Measurements from ENCODE around the gene CCR6. TPM values are rescaled to one million over a fixed set of nuclear protein-coding genes. Genes with fewer than 3 reads are reported as not detected.

The CCR6 gene
- total and polyA plus RNA-seq, 4 donors = 0.16 to 0.39 (median 0.32) TPM

DNA sequence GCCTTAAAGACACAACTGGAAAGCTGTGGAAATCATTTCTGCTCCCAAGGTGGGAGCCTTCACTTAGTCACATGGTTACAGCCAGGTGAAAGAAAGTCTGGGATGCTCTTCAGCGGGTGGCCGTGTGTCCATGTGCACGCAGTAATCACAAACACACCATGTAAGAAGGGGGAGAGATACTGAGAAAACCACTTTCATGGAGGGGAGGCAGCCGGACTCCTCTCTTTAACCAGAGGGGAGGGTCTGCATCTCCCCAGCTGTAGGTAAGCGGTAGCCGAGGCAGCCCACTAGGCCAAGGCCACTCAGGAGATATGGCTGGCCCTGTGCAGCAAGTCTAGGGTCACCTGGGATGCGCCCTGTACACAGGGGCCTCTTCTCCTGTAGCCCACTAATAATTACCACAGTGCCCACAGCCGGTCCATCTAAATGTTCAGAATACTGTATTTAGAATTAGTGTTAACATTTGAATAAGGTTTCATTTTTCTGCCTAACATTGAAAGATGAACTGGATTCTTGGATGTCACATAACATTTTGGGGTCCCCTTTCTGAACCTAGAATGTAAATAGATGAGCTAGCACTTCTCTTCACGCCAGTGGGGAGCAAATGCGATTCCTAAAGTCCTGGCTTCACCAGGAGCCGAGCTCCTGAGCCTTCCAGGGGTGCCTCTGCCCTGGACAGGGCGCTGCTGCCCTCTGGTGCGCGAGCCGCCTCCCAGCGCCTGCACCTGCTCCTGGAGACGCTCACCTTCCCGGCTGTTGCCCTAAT is 19.0 kb downstream of the CCR6 start:
- Histone ChIP-seq H3K9me3 (ENCODE audit: control insufficient read depth in 4 of 4, insufficient read depth in 3 of 4, low read length in 3 of 4) (peaks cover 0 to 2% (median 0%) of the 10 kb centered on the region in 4 donors), H3K36me3 (ENCODE audit: control insufficient read depth in 4 of 4, insufficient read depth in 4 of 4, low read length in 4 of 4) (no peaks in the 10 kb centered on the region), H3K4me1 (ENCODE audit: control insufficient read depth in 5 of 5, insufficient read depth in 5 of 5, low read length in 5 of 5) (peaks cover 0 to 4% (median 0%) of the 10 kb centered on the region in 5 donors), H3K9ac (ENCODE audit: insufficient read depth in 1 of 2, low read length in 2 of 2) (no peak overlapping the region), H3K27me3 (ENCODE audit: control insufficient read depth in 3 of 3, insufficient read depth in 3 of 3, low read length in 2 of 3) (peaks cover 0 to 3% (median 0%) of the 10 kb centered on the region in 3 donors), H3K4me3 (no peak overlapping the region), H3K27ac (ENCODE audit: low read depth in 1 of 2, low read length in 1 of 2) (no peak overlapping the region)
- DNase-seq = peak in 2 of 3 donors; percentile 34 to 36
- ATAC-seq (ENCODE audit: insufficient read depth, low FRiP score) = peak; percentile 55
- TF ChIP-seq, protein P1, sequence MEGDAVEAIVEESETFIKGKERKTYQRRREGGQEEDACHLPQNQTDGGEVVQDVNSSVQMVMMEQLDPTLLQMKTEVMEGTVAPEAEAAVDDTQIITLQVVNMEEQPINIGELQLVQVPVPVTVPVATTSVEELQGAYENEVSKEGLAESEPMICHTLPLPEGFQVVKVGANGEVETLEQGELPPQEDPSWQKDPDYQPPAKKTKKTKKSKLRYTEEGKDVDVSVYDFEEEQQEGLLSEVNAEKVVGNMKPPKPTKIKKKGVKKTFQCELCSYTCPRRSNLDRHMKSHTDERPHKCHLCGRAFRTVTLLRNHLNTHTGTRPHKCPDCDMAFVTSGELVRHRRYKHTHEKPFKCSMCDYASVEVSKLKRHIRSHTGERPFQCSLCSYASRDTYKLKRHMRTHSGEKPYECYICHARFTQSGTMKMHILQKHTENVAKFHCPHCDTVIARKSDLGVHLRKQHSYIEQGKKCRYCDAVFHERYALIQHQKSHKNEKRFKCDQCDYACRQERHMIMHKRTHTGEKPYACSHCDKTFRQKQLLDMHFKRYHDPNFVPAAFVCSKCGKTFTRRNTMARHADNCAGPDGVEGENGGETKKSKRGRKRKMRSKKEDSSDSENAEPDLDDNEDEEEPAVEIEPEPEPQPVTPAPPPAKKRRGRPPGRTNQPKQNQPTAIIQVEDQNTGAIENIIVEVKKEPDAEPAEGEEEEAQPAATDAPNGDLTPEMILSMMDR (IDR thresholded peaks at IDR 0.05; ENCODE audit: control extremely low read depth, extremely low read depth) = peak; percentile 32
- WGBS, 2 donors = 48 to 51% methylated on average over 18 of the region's 18 CpGs

GRCh38 chr6:167142433-167142761 is 19.5 kb downstream of the CCR6 start:
- 34 to 36% methylated on average over 4 of the region's 4 CpGs for WGBS, 2 donors
- Histone ChIP-seq H3K4me3 (no peak overlapping the region), H3K9me3 (ENCODE audit: control insufficient read depth in 4 of 4, insufficient read depth in 3 of 4, low read length in 3 of 4) (peaks cover 0 to 2% (median 0%) of the 10 kb centered on the region in 4 donors), H3K9ac (ENCODE audit: insufficient read depth in 1 of 2, low read length in 2 of 2) (no peak overlapping the region), H3K36me3 (ENCODE audit: control insufficient read depth in 4 of 4, insufficient read depth in 4 of 4, low read length in 4 of 4) (no peaks in the 10 kb centered on the region), H3K4me1 (ENCODE audit: control insufficient read depth in 5 of 5, insufficient read depth in 5 of 5, low read length in 5 of 5) (peaks cover 0 to 5% (median 0%) of the 10 kb centered on the region in 5 donors), H3K27ac (ENCODE audit: low read depth in 1 of 2, low read length in 1 of 2) (no peak overlapping the region), H3K27me3 (ENCODE audit: control insufficient read depth in 3 of 3, insufficient read depth in 3 of 3, low read length in 2 of 3) (peaks cover 0 to 4% (median 2%) of the 10 kb centered on the region in 3 donors)
- TF ChIP-seq, protein P1 (IDR thresholded peaks at IDR 0.05; ENCODE audit: control extremely low read depth, extremely low read depth) = no peak
- ATAC-seq (ENCODE audit: insufficient read depth, low FRiP score) = no peak
- no peak for DNase-seq

- H3K4me3 ChIP-seq = no peak overlapping the region
- TF ChIP-seq, protein P1 (IDR thresholded peaks at IDR 0.05; ENCODE audit: control extremely low read depth, extremely low read depth) = no peak
- 85 to 94% methylated on average over 9 of the region's 9 CpGs for WGBS, 2 donors
- ATAC-seq (ENCODE audit: insufficient read depth, low FRiP score) (no peak), DNase-seq (no peak)
- no peak overlapping the region for H3K27ac ChIP-seq (ENCODE audit: low read depth in 1 of 2, low read length in 1 of 2)
- H3K27me3 ChIP-seq (ENCODE audit: control insufficient read depth in 3 of 3, insufficient read depth in 3 of 3, low read length in 2 of 3) = peaks cover 0 to 5% (median 2%) of the 10 kb centered on the region in 3 donors
- peaks cover 0 to 2% (median 0%) of the 10 kb centered on the region in 4 donors for H3K9me3 ChIP-seq (ENCODE audit: control insufficient read depth in 4 of 4, insufficient read depth in 3 of 4, low read length in 3 of 4)
- no peak overlapping the region for H3K9ac ChIP-seq (ENCODE audit: insufficient read depth in 1 of 2, low read length in 2 of 2)
- H3K4me1 ChIP-seq (ENCODE audit: control insufficient read depth in 5 of 5, insufficient read depth in 5 of 5, low read length in 5 of 5) = peaks cover 0 to 5% (median 0%) of the 10 kb centered on the region in 5 donors
- H3K36me3 ChIP-seq (ENCODE audit: control insufficient read depth in 4 of 4, insufficient read depth in 4 of 4, low read length in 4 of 4) = no peaks in the 10 kb centered on the region
These were observed 20.1 kb downstream of the CCR6 start for GRCh38 chr6:167143041-167143440.

Data from lung (tissue), 12 donors.